Mammary epithelial cell (primary cell): Measurements from ENCODE around the gene ANOS1.

Source experiments
- CTCF ChIP-seq, 2 donors: IDR thresholded peaks in 1 of 2; conservative IDR thresholded peaks in 1 of 2; 2 replicates each; pipeline ENCODE4 v1.5.1; 2011 to 2012; ENCODE audit warnings: inconsistent platforms in 2 of 2, low read length in 2 of 2, mild to moderate bottlenecking in 2 of 2, control low read depth in 1 of 2, low read depth in 1 of 2; ENCODE audit not compliant: insufficient read depth in 1 of 2; ENCODE audit errors: extremely low read depth in 1 of 2
- EZH2 ChIP-seq: IDR thresholded peaks from 2 replicates; pipeline ENCODE4 v1.6.1; 2012; ENCODE audit warnings: low read length, inconsistent platforms, borderline replicate concordance

- TF ChIP-seq CTCF (conservative IDR thresholded peaks at IDR 0.05 in 1 of 2, IDR thresholded peaks at IDR 0.05 in 1 of 2; ENCODE audit: extremely low read depth in 1 of 2, insufficient read depth in 1 of 2, low read depth in 1 of 2, low read length in 2 of 2), result no peak
- TF ChIP-seq EZH2, result no peak
Observed at GRCh38 chrX:8520791-8521190, 211.1 kb downstream of the ANOS1 start.
